Ecto neural progenitor cell (in vitro differentiated cells): Measurements from ENCODE around the gene GRAMD1B.
"Not testable (repeated sequence)": the region's sequence is repeated elsewhere in the genome, so short reads cannot be mapped to it uniquely, and the experiment has no call there.

Source experiments
- DNase-seq: peaks from one replicate; pipeline ENCODE4 v3.0.0-alpha.2; 2018; ENCODE audit warnings: low spot score

The GRAMD1B gene

GRCh38 chr11:123509737-123510578 is 79.9 kb downstream of the GRAMD1B start:
- DNase-seq, result peak; percentile 79

GRCh38 chr11:123510579-123510905 is 80.5 kb downstream of the GRAMD1B start:
- no peak for DNase-seq

- DNase-seq, result peak; percentile 93
Measured at GRCh38 chr11:123511037-123511870, 81.2 kb downstream of the GRAMD1B start.

GRCh38 chr11:123513309-123513708 is 83.2 kb downstream of the GRAMD1B start:
- not testable (repeated sequence) for DNase-seq

- no peak for DNase-seq
Measured at GRCh38 chr11:123516238-123516637, 86.2 kb downstream of the GRAMD1B start.

GRCh38 chr11:123517559-123518364 is 87.7 kb downstream of the GRAMD1B start:
- no peak for DNase-seq

- DNase-seq, result no peak
Measured at GRCh38 chr11:123518496-123519054, 88.5 kb downstream of the GRAMD1B start.

- DNase-seq, result no peak
Measured at GRCh38 chr11:123519055-123519796, 89.2 kb downstream of the GRAMD1B start.

GRCh38 chr11:123519797-123520193 is 89.7 kb downstream of the GRAMD1B start:
- no peak for DNase-seq

GRCh38 chr11:123520476-123520875 is 90.4 kb downstream of the GRAMD1B start:
- not testable (repeated sequence) for DNase-seq

GRCh38 chr11:123521001-123521400 is 90.9 kb downstream of the GRAMD1B start:
- DNase-seq, result no peak

GRCh38 chr11:123521930-123522329 is 91.9 kb downstream of the GRAMD1B start:
- no peak for DNase-seq

GRCh38 chr11:123523539-123523938 is 93.5 kb downstream of the GRAMD1B start:
- DNase-seq, result no peak

GRCh38 chr11:123525097-123525496 is 95.0 kb downstream of the GRAMD1B start:
- DNase-seq, result peak; percentile 53

GRCh38 chr11:123525511-123525918 is 95.4 kb downstream of the GRAMD1B start:
- DNase-seq, result peak; percentile 52

- DNase-seq, result no peak
Measured at GRCh38 chr11:123526027-123526805, 96.1 kb downstream of the GRAMD1B start.

- DNase-seq, result no peak
Measured at GRCh38 chr11:123526918-123527317, 96.8 kb downstream of the GRAMD1B start.

GRCh38 chr11:123527526-123527925 is 97.5 kb downstream of the GRAMD1B start:
- DNase-seq, result no peak

- no peak for DNase-seq
Measured at GRCh38 chr11:123527947-123528346, 97.9 kb downstream of the GRAMD1B start.

GRCh38 chr11:123531325-123531724 is 101.3 kb downstream of the GRAMD1B start:
- DNase-seq, result no peak
